HEK293 (cell line): ENCODE data around the gene STARD4.

ENCODE experiments used
- GLIS2 ChIP-seq: fragments of 450-650 bp; formaldehyde crosslinking; IDR thresholded peaks from 2 replicates; pipeline ENCODE4 v1.5.1; 2016; ENCODE audit warnings: missing biosample characterization, missing genetic modification characterization
- KLF1 ChIP-seq: fragments of 450-650 bp; formaldehyde crosslinking; IDR thresholded peaks from 2 replicates; pipeline ENCODE4 v1.5.1; 2016; ENCODE audit warnings: missing biosample characterization, missing genetic modification characterization
- KLF10 ChIP-seq: fragments of 450-650 bp; IDR thresholded peaks from 2 replicates; pipeline ENCODE4 v1.5.1; 2018; ENCODE audit warnings: missing biosample characterization, mild to moderate bottlenecking, missing genetic modification characterization
- OSR2 ChIP-seq: fragments of 450-650 bp; formaldehyde crosslinking; IDR thresholded peaks from 2 replicates; pipeline ENCODE4 v1.5.1; 2016; ENCODE audit warnings: missing biosample characterization, missing genetic modification characterization
- SCRT2 ChIP-seq: fragments of 450-650 bp; formaldehyde crosslinking; IDR thresholded peaks from 2 replicates; pipeline ENCODE4 v1.5.1; 2016; ENCODE audit warnings: missing biosample characterization, missing genetic modification characterization
- WT1 ChIP-seq: fragments of 450-650 bp; formaldehyde crosslinking; IDR thresholded peaks from 2 replicates; pipeline ENCODE4 v1.5.1; 2016; ENCODE audit warnings: missing biosample characterization, missing genetic modification characterization
- ZBTB21 ChIP-seq: fragments of 450-650 bp; formaldehyde crosslinking; IDR thresholded peaks from 2 replicates; pipeline ENCODE4 v1.5.1; 2017; ENCODE audit warnings: missing biosample characterization, missing genetic modification characterization
- ZBTB49 ChIP-seq: fragments of 450-650 bp; formaldehyde crosslinking; IDR thresholded peaks from 2 replicates; pipeline ENCODE4 v1.5.1; 2016; ENCODE audit warnings: missing biosample characterization, missing genetic modification characterization, low read depth
- ZFP3 ChIP-seq: fragments of 450-650 bp; formaldehyde crosslinking; IDR thresholded peaks from 2 replicates; pipeline ENCODE4 v1.5.1; 2016; ENCODE audit warnings: low read depth, missing biosample characterization, missing genetic modification characterization
- ZNF121 ChIP-seq: fragments of 450-650 bp; formaldehyde crosslinking; IDR thresholded peaks from 2 replicates; pipeline ENCODE4 v1.5.1; 2016; ENCODE audit warnings: missing biosample characterization, missing genetic modification characterization
- ZNF148 ChIP-seq: fragments of 450-650 bp; formaldehyde crosslinking; IDR thresholded peaks from 2 replicates; pipeline ENCODE4 v1.5.0; 2017; ENCODE audit warnings: missing biosample characterization, missing genetic modification characterization, borderline replicate concordance
- ZNF16 ChIP-seq: fragments of 450-650 bp; formaldehyde crosslinking; IDR thresholded peaks from 2 replicates; pipeline ENCODE4 v1.5.1; 2016; ENCODE audit warnings: low read depth, missing biosample characterization, missing genetic modification characterization
- ZNF19 ChIP-seq: fragments of 450-650 bp; formaldehyde crosslinking; IDR thresholded peaks from 2 replicates; pipeline ENCODE4; 2016; ENCODE audit warnings: missing biosample characterization, missing genetic modification characterization, low read depth
- ZNF398 ChIP-seq: fragments of 450-650 bp; formaldehyde crosslinking; IDR thresholded peaks from 2 replicates; pipeline ENCODE4 v1.5.1; 2017; ENCODE audit warnings: missing biosample characterization, missing genetic modification characterization
- ZNF501 ChIP-seq: fragments of 450-650 bp; formaldehyde crosslinking; IDR thresholded peaks from 2 replicates; pipeline ENCODE4 v1.5.1; 2016; ENCODE audit warnings: missing biosample characterization, missing genetic modification characterization
- ZNF510 ChIP-seq: fragments of 450-650 bp; formaldehyde crosslinking; IDR thresholded peaks from 2 replicates; pipeline ENCODE4 v1.5.1; 2018; ENCODE audit warnings: mild to moderate bottlenecking, missing genetic modification characterization, missing biosample characterization; ENCODE audit not compliant: insufficient replicate concordance
- ZNF530 ChIP-seq: fragments of 450-650 bp; formaldehyde crosslinking; IDR thresholded peaks from 2 replicates; pipeline ENCODE4 v1.5.1; 2016; ENCODE audit warnings: low read depth, missing biosample characterization, missing genetic modification characterization
- ZNF639 ChIP-seq: fragments of 450-650 bp; formaldehyde crosslinking; IDR thresholded peaks from 2 replicates; pipeline ENCODE4 v1.5.1; 2016; ENCODE audit warnings: missing biosample characterization, missing genetic modification characterization
- ZNF660 ChIP-seq: fragments of 450-650 bp; IDR thresholded peaks from 2 replicates; pipeline ENCODE4 v1.5.1; 2018; ENCODE audit warnings: missing biosample characterization, mild to moderate bottlenecking, missing genetic modification characterization
- ZNF843 ChIP-seq: fragments of 450-650 bp; formaldehyde crosslinking; IDR thresholded peaks from 2 replicates; pipeline ENCODE4 v1.5.1; 2016; ENCODE audit warnings: missing biosample characterization, missing genetic modification characterization
- TF ChIP-seq, protein P1 (sequence below): fragments of 450-650 bp; IDR thresholded peaks from 2 replicates; pipeline ENCODE4 v1.5.1; 2018; ENCODE audit warnings: missing biosample characterization, missing genetic modification characterization
- TF ChIP-seq, protein P2 (sequence below): IDR thresholded peaks from 2 replicates; pipeline ENCODE4 v1.6.1; 2011; ENCODE audit warnings: mild to moderate bottlenecking, low read depth, low read length, borderline replicate concordance
- TF ChIP-seq, protein P3 (sequence below): fragments of 450-650 bp; formaldehyde crosslinking; IDR thresholded peaks from 2 replicates; pipeline ENCODE4 v1.5.1; 2016; ENCODE audit warnings: missing biosample characterization, missing genetic modification characterization, borderline replicate concordance
- TF ChIP-seq, protein P4 (sequence below): fragments of 450-650 bp; formaldehyde crosslinking; IDR thresholded peaks from 2 replicates; pipeline ENCODE4 v1.5.1; 2017; ENCODE audit warnings: missing biosample characterization, mild to moderate bottlenecking, missing genetic modification characterization, moderate library complexity

The STARD4 gene

GRCh38 chr5:111454198-111454622 is 58.1 kb downstream of the STARD4 start (continued):
- TF ChIP-seq, protein P1, sequence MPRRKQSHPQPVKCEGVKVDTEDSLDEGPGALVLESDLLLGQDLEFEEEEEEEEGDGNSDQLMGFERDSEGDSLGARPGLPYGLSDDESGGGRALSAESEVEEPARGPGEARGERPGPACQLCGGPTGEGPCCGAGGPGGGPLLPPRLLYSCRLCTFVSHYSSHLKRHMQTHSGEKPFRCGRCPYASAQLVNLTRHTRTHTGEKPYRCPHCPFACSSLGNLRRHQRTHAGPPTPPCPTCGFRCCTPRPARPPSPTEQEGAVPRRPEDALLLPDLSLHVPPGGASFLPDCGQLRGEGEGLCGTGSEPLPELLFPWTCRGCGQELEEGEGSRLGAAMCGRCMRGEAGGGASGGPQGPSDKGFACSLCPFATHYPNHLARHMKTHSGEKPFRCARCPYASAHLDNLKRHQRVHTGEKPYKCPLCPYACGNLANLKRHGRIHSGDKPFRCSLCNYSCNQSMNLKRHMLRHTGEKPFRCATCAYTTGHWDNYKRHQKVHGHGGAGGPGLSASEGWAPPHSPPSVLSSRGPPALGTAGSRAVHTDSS (tag by site-specific recombination), result no peak; the same call in 1 of the 2 replicates
- TF ChIP-seq KLF1 (tag by site-specific recombination) (no peak), ZNF148 (no peak), ZNF639 (tag by site-specific recombination) (no peak), OSR2 (peak; percentile 81), ZNF501 (no peak; the same call in 1 of the 2 replicates), ZNF398 (tag by site-specific recombination) (no peak), KLF10 (tag by site-specific recombination) (peak; percentile 79), ZNF843 (tag by site-specific recombination) (peak; percentile 91; the same call in 1 of the 2 replicates), ZNF19 (tag by site-specific recombination) (no peak), SCRT2 (no peak), WT1 (tag by site-specific recombination) (peak; percentile 77), GLIS2 (tag by site-specific recombination) (no peak), ZNF660 (tag by site-specific recombination) (no peak), ZNF530 (tag by site-specific recombination) (no peak), ZNF16 (tag by site-specific recombination) (no peak), ZNF121 (tag by site-specific recombination) (no peak), ZNF510 (tag by site-specific recombination) (no peak), ZBTB21 (tag by site-specific recombination) (no peak), ZBTB49 (tag by site-specific recombination) (no peak), ZFP3 (tag by site-specific recombination) (no peak)
- TF ChIP-seq, protein P2, sequence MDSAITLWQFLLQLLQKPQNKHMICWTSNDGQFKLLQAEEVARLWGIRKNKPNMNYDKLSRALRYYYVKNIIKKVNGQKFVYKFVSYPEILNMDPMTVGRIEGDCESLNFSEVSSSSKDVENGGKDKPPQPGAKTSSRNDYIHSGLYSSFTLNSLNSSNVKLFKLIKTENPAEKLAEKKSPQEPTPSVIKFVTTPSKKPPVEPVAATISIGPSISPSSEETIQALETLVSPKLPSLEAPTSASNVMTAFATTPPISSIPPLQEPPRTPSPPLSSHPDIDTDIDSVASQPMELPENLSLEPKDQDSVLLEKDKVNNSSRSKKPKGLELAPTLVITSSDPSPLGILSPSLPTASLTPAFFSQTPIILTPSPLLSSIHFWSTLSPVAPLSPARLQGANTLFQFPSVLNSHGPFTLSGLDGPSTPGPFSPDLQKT, result no peak
- TF ChIP-seq, protein P3, sequence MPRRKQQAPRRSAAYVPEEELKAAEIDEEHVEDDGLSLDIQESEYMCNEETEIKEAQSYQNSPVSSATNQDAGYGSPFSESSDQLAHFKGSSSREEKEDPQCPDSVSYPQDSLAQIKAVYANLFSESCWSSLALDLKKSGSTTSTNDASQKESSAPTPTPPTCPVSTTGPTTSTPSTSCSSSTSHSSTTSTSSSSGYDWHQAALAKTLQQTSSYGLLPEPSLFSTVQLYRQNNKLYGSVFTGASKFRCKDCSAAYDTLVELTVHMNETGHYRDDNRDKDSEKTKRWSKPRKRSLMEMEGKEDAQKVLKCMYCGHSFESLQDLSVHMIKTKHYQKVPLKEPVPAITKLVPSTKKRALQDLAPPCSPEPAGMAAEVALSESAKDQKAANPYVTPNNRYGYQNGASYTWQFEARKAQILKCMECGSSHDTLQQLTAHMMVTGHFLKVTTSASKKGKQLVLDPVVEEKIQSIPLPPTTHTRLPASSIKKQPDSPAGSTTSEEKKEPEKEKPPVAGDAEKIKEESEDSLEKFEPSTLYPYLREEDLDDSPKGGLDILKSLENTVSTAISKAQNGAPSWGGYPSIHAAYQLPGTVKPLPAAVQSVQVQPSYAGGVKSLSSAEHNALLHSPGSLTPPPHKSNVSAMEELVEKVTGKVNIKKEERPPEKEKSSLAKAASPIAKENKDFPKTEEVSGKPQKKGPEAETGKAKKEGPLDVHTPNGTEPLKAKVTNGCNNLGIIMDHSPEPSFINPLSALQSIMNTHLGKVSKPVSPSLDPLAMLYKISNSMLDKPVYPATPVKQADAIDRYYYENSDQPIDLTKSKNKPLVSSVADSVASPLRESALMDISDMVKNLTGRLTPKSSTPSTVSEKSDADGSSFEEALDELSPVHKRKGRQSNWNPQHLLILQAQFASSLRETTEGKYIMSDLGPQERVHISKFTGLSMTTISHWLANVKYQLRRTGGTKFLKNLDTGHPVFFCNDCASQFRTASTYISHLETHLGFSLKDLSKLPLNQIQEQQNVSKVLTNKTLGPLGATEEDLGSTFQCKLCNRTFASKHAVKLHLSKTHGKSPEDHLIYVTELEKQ (tag by site-specific recombination), result peak; percentile 68; the same call in 1 of the 2 replicates
- TF ChIP-seq, protein P4, sequence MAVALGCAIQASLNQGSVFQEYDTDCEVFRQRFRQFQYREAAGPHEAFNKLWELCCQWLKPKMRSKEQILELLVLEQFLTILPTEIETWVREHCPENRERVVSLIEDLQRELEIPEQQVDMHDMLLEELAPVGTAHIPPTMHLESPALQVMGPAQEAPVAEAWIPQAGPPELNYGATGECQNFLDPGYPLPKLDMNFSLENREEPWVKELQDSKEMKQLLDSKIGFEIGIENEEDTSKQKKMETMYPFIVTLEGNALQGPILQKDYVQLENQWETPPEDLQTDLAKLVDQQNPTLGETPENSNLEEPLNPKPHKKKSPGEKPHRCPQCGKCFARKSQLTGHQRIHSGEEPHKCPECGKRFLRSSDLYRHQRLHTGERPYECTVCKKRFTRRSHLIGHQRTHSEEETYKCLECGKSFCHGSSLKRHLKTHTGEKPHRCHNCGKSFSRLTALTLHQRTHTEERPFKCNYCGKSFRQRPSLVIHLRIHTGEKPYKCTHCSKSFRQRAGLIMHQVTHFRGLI (tag by site-specific recombination), result no peak
